SJSA1 (cell line): ENCODE data around the gene ZBTB7C. TPM values are rescaled to one million over a fixed set of nuclear protein-coding genes. Genes with fewer than 3 reads are reported as not detected.
A peak's percentile ranks its signal among the peaks of the same experiment; 100 is the strongest.

ENCODE experiments used
- DNase-seq, 2 experiments: peaks; one replicate each; pipeline ENCODE4 v3.0.0-alpha.2; 2015 to 2020; ENCODE audit warnings: low spot score in 2 of 2, low read depth in 1 of 2
- H3K27ac ChIP-seq: fragments of 250-450 bp; sonication (Bioruptor Pico); 2 replicates; pipeline ENCODE4 v1.5.1; 2020; ENCODE audit warnings: mild to moderate bottlenecking, moderate library complexity
- H3K27me3 ChIP-seq: fragments of 250-450 bp; sonication (Bioruptor Pico); replicated peaks from 2 replicates; pipeline ENCODE4 v1.5.1; 2020; ENCODE audit warnings: mild to moderate bottlenecking, moderate library complexity
- H3K36me3 ChIP-seq: fragments of 250-450 bp; sonication (Bioruptor Pico); 2 replicates; pipeline ENCODE4 v1.5.1; 2020; ENCODE audit warnings: mild to moderate bottlenecking
- H3K4me1 ChIP-seq: fragments of 250-450 bp; sonication (Bioruptor Pico); replicated peaks from 2 replicates; pipeline ENCODE4 v1.6.1; 2021; ENCODE audit warnings: mild to moderate bottlenecking
- H3K4me3 ChIP-seq: fragments of 250-450 bp; sonication (Bioruptor Pico); 2 replicates; pipeline ENCODE4 v1.5.1; 2020; ENCODE audit warnings: mild to moderate bottlenecking
- H3K9me3 ChIP-seq: fragments of 250-450 bp; sonication (Bioruptor Pico); replicated peaks from 2 replicates; pipeline ENCODE4 v1.5.1; 2020; ENCODE audit warnings: mild to moderate bottlenecking
- total RNA-seq: library from RNA; depleted of rRNA; stranded (reverse); fragments of >200 nt; shearing (Covaris generic); gene quantifications from 2 replicates; pipeline ENCODE4 v1.2.3, GENCODE V29; 2014

ZBTB7C gene
- total RNA-seq, 1 experiment from 2014 or later, result 0.50 TPM

GRCh38 chr18:48123324-48123723 is 285.9 kb downstream of the ZBTB7C start:
- Histone ChIP-seq H3K27ac (no peak overlapping the region), H3K36me3 (no peaks in the 10 kb centered on the region), H3K27me3 (peaks cover 4% of the 10 kb centered on the region), H3K4me1 (no peaks in the 10 kb centered on the region), H3K9me3 (no peaks in the 10 kb centered on the region), H3K4me3 (no peak overlapping the region)
- no peak for DNase-seq

DNA sequence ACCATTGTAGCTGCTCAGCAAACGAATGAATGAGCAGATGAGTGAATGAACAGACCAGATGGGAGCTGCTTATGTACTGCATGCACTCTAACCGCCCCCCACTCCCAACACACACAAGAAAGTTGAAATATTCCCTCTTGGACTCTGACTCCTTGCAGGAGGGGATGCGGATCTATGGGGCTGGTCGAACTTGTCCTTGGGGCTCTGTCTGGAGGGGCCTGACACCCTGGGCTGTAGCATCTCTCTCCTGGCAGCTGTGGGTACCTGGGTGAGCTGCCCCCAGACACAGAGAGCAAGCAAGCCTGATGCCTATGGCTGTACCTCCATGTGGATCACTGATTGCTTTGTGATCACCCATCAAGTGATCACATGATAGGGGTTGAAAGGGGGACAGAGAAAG is 286.4 kb downstream of the ZBTB7C start:
- Histone ChIP-seq H3K36me3 (no peaks in the 10 kb centered on the region), H3K27me3 (no peaks in the 10 kb centered on the region; the same call in none of the 2 replicates), H3K4me3 (no peak overlapping the region), H3K4me1 (no peaks in the 10 kb centered on the region), H3K9me3 (no peaks in the 10 kb centered on the region), H3K27ac (no peak overlapping the region)
- DNase-seq, result no peak

GRCh38 chr18:48122376-48122775 is 286.8 kb downstream of the ZBTB7C start:
- H3K4me3 ChIP-seq, result no peak overlapping the region
- DNase-seq, result no peak
- H3K9me3 ChIP-seq, result no peaks in the 10 kb centered on the region
- no peak overlapping the region for H3K27ac ChIP-seq
- H3K36me3 ChIP-seq, result no peaks in the 10 kb centered on the region
- no peaks in the 10 kb centered on the region for H3K4me1 ChIP-seq
- H3K27me3 ChIP-seq, result no peaks in the 10 kb centered on the region; the same call in none of the 2 replicates

- H3K36me3 ChIP-seq, result no peaks in the 10 kb centered on the region
- no peaks in the 10 kb centered on the region; the same call in none of the 2 replicates for H3K27me3 ChIP-seq
- H3K4me3 ChIP-seq, result no peak overlapping the region
- no peak overlapping the region for H3K27ac ChIP-seq
- H3K9me3 ChIP-seq, result no peaks in the 10 kb centered on the region
- H3K4me1 ChIP-seq, result no peaks in the 10 kb centered on the region
- no peak for DNase-seq
Observed at GRCh38 chr18:48121752-48122151, 287.4 kb downstream of the ZBTB7C start.

- no peaks in the 10 kb centered on the region for H3K36me3 ChIP-seq
- H3K27me3 ChIP-seq, result peaks cover 12% of the 10 kb centered on the region
- no peak overlapping the region for H3K4me3 ChIP-seq
- no peaks in the 10 kb centered on the region for H3K9me3 ChIP-seq
- no peaks in the 10 kb centered on the region for H3K4me1 ChIP-seq
- H3K27ac ChIP-seq, result no peak overlapping the region
- peak in 1 of 2 experiments; percentile 12 for DNase-seq
Observed at GRCh38 chr18:48119204-48119603, 290.0 kb downstream of the ZBTB7C start.

DNA sequence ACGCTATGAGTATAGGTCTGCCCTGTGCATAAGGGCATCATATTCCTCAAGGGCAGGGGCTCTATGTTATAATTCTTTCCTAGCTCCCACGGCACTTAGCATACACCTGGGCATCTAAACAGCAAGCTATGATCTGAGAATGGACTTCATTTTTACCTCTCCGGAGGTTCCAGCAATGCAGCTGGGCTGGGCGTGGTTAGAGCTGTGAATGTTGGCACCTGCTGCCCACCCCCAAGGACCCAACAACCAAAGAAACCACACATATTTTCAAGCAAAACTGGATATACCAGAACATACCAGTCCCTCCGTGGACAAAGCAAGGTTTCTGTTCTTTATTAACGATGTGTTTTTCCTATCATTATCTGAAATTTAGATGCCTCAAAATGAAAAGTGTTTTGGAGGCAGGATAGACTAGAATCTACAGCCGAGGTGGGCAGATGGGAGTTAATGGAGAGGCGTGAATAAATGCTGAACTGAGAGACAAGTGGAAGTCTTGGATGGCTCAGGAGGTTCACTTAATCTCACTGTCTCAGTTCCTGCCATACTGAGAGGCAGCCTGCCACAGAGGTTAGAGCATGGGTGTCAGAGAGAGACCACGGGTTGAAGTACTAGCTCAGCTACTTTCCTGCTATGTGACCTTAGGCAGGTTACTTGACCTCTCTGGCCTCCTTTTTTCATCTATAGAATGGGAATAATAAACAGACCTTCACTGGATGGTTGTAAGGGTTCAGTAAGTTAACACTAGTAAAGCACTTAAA is 292.1 kb downstream of the ZBTB7C start:
- no peaks in the 10 kb centered on the region for H3K9me3 ChIP-seq
- no peak for DNase-seq
- H3K4me3 ChIP-seq, result no peak overlapping the region
- H3K27me3 ChIP-seq, result peaks cover 22% of the 10 kb centered on the region
- H3K27ac ChIP-seq, result no peak overlapping the region
- no peaks in the 10 kb centered on the region for H3K36me3 ChIP-seq
- no peaks in the 10 kb centered on the region for H3K4me1 ChIP-seq

GRCh38 chr18:48116017-48116416 is 293.2 kb downstream of the ZBTB7C start:
- no peaks in the 10 kb centered on the region for H3K4me1 ChIP-seq
- H3K4me3 ChIP-seq, result no peak overlapping the region
- no peaks in the 10 kb centered on the region for H3K9me3 ChIP-seq
- H3K27ac ChIP-seq, result no peak overlapping the region
- H3K36me3 ChIP-seq, result no peaks in the 10 kb centered on the region
- DNase-seq, result no peak
- peaks cover 25% of the 10 kb centered on the region for H3K27me3 ChIP-seq

DNA sequence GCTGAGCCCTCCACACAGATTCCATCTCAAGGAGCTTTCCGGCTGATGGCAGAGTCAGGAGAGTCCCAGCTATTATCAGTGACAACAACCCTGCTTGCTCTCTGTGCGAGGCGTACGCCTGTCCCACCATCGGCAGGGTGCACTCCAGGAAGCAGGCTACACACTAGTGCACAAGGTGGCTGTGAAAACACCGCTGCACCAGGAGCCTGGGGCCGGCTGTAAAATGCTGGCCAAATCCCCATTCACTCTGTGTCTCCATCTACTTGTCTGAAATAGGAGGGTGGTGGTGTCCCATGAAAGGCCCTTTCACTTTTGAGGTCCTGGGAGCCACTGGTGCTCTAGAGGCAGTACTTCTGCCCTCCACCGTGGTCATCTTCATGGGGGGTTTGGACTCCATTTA is 295.5 kb downstream of the ZBTB7C start:
- Histone ChIP-seq H3K4me3 (no peak overlapping the region), H3K27ac (no peak overlapping the region), H3K36me3 (no peaks in the 10 kb centered on the region), H3K4me1 (no peaks in the 10 kb centered on the region), H3K27me3 (peaks cover 40% of the 10 kb centered on the region), H3K9me3 (no peaks in the 10 kb centered on the region)
- DNase-seq, result no peak

- Histone ChIP-seq H3K9me3 (no peaks in the 10 kb centered on the region), H3K27ac (no peak overlapping the region), H3K4me3 (no peak overlapping the region), H3K27me3 (peaks cover 54% of the 10 kb centered on the region), H3K36me3 (no peaks in the 10 kb centered on the region), H3K4me1 (no peaks in the 10 kb centered on the region)
- DNase-seq, result no peak
Observed at GRCh38 chr18:48111587-48111986, 297.6 kb downstream of the ZBTB7C start.

DNA sequence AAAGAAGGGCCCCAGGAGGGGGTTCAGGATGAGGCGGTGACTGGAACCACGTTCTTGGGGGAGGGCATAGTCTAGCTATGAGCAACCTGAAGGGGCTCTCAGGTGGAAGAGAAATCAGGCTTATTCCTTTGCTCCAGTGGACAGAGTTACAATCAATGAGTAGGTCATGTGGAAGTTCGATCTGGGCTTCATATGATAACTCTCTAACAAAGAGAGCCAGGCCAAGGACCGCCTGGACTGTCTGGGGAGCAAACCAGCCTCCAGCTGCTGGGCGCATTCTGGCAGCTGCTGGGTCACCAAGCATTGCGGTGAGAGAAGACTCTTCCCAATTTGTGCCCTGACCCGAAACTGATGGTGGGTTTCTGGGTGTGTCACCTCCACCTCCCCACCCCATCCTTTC is 298.4 kb downstream of the ZBTB7C start:
- no peak overlapping the region for H3K27ac ChIP-seq
- H3K36me3 ChIP-seq, result no peaks in the 10 kb centered on the region
- no peaks in the 10 kb centered on the region for H3K4me1 ChIP-seq
- no peaks in the 10 kb centered on the region for H3K9me3 ChIP-seq
- H3K4me3 ChIP-seq, result no peak overlapping the region
- no peak for DNase-seq
- H3K27me3 ChIP-seq, result peaks cover 53% of the 10 kb centered on the region

DNA sequence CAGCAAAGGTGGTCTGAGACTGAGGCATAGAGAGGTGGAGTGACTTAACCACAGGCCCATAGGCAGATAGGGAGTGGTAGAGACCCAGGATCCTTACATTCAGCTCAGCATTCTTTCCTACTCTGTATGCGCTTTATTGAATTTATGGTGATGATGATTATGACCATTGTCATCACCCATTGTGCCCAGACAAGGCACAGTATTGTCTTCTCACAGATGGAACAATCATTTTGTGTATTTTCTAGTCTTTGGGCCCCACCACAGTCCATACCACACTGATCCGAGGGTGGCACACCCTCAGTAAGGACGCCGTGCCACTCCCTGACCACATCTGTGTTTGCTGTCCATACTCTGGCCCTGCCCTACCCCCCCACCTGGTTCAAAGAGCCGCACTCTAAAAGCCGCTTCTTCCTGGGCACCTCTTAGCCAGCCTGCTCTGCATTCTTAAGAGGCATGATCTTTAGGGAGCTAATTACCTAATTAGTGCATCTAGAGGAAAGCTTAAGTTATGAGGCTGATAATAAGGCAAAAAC is 299.2 kb downstream of the ZBTB7C start:
- Histone ChIP-seq H3K4me1 (no peaks in the 10 kb centered on the region), H3K36me3 (no peaks in the 10 kb centered on the region), H3K27me3 (peaks cover 61% of the 10 kb centered on the region), H3K27ac (no peak overlapping the region), H3K4me3 (no peak overlapping the region), H3K9me3 (no peaks in the 10 kb centered on the region)
- DNase-seq, result no peak

DNA sequence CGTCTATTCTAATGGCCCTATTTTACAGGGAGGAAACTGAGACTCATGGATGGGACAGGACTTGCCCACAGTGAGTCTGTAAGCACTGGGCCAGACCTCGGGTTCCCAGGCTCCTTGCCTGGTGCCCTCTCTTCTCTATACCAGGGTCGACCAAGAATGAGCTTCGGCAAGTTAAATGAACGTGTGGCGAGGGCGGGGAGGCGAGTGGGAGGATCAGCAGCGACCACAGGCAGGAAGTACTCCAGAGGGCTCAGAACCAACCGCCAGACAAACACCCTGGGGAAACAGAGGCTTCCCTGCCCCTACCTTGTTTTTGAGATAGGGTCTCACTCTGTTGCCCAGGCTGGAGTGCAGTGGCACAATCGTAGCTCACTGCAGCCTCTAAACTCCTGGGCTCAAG is 301.0 kb downstream of the ZBTB7C start:
- H3K36me3 ChIP-seq, result no peaks in the 10 kb centered on the region
- DNase-seq, result no peak
- H3K9me3 ChIP-seq, result no peaks in the 10 kb centered on the region
- H3K27ac ChIP-seq, result no peak overlapping the region
- H3K4me1 ChIP-seq, result no peaks in the 10 kb centered on the region
- peaks cover 72% of the 10 kb centered on the region for H3K27me3 ChIP-seq
- H3K4me3 ChIP-seq, result no peak overlapping the region

GRCh38 chr18:48106976-48107781 is 302.0 kb downstream of the ZBTB7C start:
- Histone ChIP-seq H3K4me3 (no peak overlapping the region), H3K4me1 (no peaks in the 10 kb centered on the region), H3K27me3 (peaks cover 65% of the 10 kb centered on the region), H3K27ac (no peak overlapping the region), H3K36me3 (no peaks in the 10 kb centered on the region), H3K9me3 (no peaks in the 10 kb centered on the region)
- DNase-seq, result no peak

GRCh38 chr18:48106498-48106897 is 302.7 kb downstream of the ZBTB7C start:
- DNase-seq, result no peak
- H3K27ac ChIP-seq, result no peak overlapping the region
- no peak overlapping the region for H3K4me3 ChIP-seq
- H3K36me3 ChIP-seq, result no peaks in the 10 kb centered on the region
- peaks cover 69% of the 10 kb centered on the region for H3K27me3 ChIP-seq
- no peaks in the 10 kb centered on the region for H3K9me3 ChIP-seq
- H3K4me1 ChIP-seq, result no peaks in the 10 kb centered on the region
